ENCODE results near the gene SRGAP1. TPM values are rescaled to one million over a fixed set of nuclear protein-coding genes. Genes with fewer than 3 reads are reported as not detected.

SRGAP1 gene
- total and polyA plus RNA-seq, 2 of the 13 experiments (the other 11 are each of a cell fraction or from before 2014, with no cell fraction given) = 1.6 to 3.4 TPM

- no peak for TF ChIP-seq SNAPC5 (CRISPR knock-in tag; IDR thresholded peaks at IDR 0.05; ENCODE audit: borderline replicate concordance)
- no peak for TF ChIP-seq ZNF382 (CRISPR knock-in tag; IDR thresholded peaks at IDR 0.05; ENCODE audit: borderline replicate concordance)
- no peak for TF ChIP-seq RAD51 (IDR thresholded peaks at IDR 0.05; ENCODE audit: borderline replicate concordance)
- no peak for TF ChIP-seq ZBTB2 (CRISPR knock-in tag; IDR thresholded peaks at IDR 0.05; ENCODE audit: low read depth)
- TF ChIP-seq PHF8 (CRISPR knock-in tag; IDR thresholded peaks at IDR 0.05) = no peak
- no peak for TF ChIP-seq FOXK2 (IDR thresholded peaks at IDR 0.05)
- TF ChIP-seq ZNF589 (CRISPR knock-in tag; conservative IDR thresholded peaks at IDR 0.05) = no peak
- TF ChIP-seq KLF15 (CRISPR knock-in tag; IDR thresholded peaks at IDR 0.05; ENCODE audit: borderline replicate concordance) = no peak
- TF ChIP-seq FUBP1 (CRISPR knock-in tag; IDR thresholded peaks at IDR 0.05; ENCODE audit: borderline replicate concordance) = no peak
- TF ChIP-seq RARG (CRISPR knock-in tag; IDR thresholded peaks at IDR 0.05; ENCODE audit: low read depth) = no peak
- TF ChIP-seq TEAD3 (CRISPR knock-in tag; optimal IDR thresholded peaks at IDR 0.05; ENCODE audit: borderline replicate concordance) = no peak
- TF ChIP-seq HIVEP1 (CRISPR knock-in tag; IDR thresholded peaks at IDR 0.05) = no peak
These were observed 214.2 kb downstream of the SRGAP1 start (continued) for GRCh38 chr12:64058541-64059265.
